Ascending aorta (tissue), 2 donors: ENCODE measurements around the gene SLC23A2. TPM values are rescaled to one million over a fixed set of nuclear protein-coding genes. Genes with fewer than 3 reads are reported as not detected.
"Not testable (repeated sequence)": the region's sequence is repeated elsewhere in the genome, so short reads cannot be mapped to it uniquely, and the experiment has no call there.

ENCODE experiments used
- DNase-seq, 2 donors: peaks; one replicate each; pipeline ENCODE4 v3.0.0-alpha.2; 2019; ENCODE audit warnings: low spot score in 2 of 2
- H3K27ac ChIP-seq, 2 donors: fragments of 200-600 bp; sonication (generic); one replicate each; pipeline ENCODE4 v1.5.1; 2016 to 2017; ENCODE audit warnings: mild to moderate bottlenecking in 1 of 2
- H3K27me3 ChIP-seq: fragments of 200-600 bp; sonication (generic); one replicate; pipeline ENCODE4 v1.5.1; 2017
- H3K36me3 ChIP-seq, 2 donors: fragments of 200-600 bp; sonication (generic); one replicate each; pipeline ENCODE4 v1.5.1; 2016
- H3K4me1 ChIP-seq, 2 donors: fragments of 200-600 bp; sonication (generic); one replicate each; pipeline ENCODE4 v1.5.1; 2016 to 2017; ENCODE audit warnings: mild to moderate bottlenecking in 1 of 2
- H3K4me3 ChIP-seq, 2 donors: fragments of 200-600 bp; sonication (generic); one replicate each; pipeline ENCODE4 v1.5.1; 2016 to 2017; ENCODE audit warnings: mild to moderate bottlenecking in 1 of 2
- H3K9me3 ChIP-seq, 2 donors: fragments of 200-600 bp; sonication (generic); one replicate each; pipeline ENCODE4 v1.5.1; 2016
- intact Hi-C: fragments of 100-400 bp; cut with DNase I; formaldehyde crosslinking; loops from one replicate; pipeline ENCODE4 v1.15.1; 2023
- total RNA-seq: library from RNA; depleted of rRNA; stranded (reverse); fragments of >200 nt; gene quantifications from one replicate; pipeline ENCODE4 v1.1.0, GENCODE V29; 2016
- TF ChIP-seq, protein P1 (sequence below), 3 experiments: fragments of 200-600 bp in 2 of 3; fragments of 450-650 bp in 1 of 3; sonication (generic) in 2 of 3; IDR thresholded peaks; one replicate each; pipeline ENCODE4 v1.5.1; 2016 to 2019; ENCODE audit warnings: antibody characterized with exemption in 3 of 3, mild to moderate bottlenecking in 1 of 3, moderate library complexity in 1 of 3

The SLC23A2 gene
- total RNA-seq, 1 donor from 2014 or later, result 32.8 TPM

DNA sequence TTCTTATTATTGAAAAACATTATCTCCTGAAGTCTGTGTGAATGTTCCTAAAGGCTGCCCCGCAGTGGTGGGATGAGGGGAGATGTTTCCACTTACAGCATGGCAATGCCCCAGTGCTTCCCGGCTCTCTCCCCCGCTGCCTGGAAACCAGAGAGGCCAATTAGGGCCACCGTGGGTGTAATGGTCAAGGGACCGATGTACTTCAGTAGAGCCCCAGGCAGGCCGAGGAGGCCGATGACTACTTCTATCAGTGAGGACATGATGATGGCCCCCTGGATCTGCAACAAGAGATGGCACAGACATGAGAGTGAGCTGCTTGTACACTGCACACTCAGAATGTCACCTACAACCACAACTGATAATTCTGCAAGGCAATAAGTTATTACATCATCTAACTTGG, 117.8 kb downstream of the SLC23A2 start:
- H3K36me3 ChIP-seq, result peaks cover 10 to 42% of the 10 kb centered on the region in 2 donors
- TF ChIP-seq, protein P1, sequence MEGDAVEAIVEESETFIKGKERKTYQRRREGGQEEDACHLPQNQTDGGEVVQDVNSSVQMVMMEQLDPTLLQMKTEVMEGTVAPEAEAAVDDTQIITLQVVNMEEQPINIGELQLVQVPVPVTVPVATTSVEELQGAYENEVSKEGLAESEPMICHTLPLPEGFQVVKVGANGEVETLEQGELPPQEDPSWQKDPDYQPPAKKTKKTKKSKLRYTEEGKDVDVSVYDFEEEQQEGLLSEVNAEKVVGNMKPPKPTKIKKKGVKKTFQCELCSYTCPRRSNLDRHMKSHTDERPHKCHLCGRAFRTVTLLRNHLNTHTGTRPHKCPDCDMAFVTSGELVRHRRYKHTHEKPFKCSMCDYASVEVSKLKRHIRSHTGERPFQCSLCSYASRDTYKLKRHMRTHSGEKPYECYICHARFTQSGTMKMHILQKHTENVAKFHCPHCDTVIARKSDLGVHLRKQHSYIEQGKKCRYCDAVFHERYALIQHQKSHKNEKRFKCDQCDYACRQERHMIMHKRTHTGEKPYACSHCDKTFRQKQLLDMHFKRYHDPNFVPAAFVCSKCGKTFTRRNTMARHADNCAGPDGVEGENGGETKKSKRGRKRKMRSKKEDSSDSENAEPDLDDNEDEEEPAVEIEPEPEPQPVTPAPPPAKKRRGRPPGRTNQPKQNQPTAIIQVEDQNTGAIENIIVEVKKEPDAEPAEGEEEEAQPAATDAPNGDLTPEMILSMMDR (IDR thresholded peaks at IDR 0.05), result no peak
- H3K4me3 ChIP-seq, result no peak overlapping the region
- no peaks in the 10 kb centered on the region for H3K27me3 ChIP-seq
- intact Hi-C loops, result no loop called here
- no peaks in the 10 kb centered on the region for H3K4me1 ChIP-seq
- H3K27ac ChIP-seq, result no peak overlapping the region
- H3K9me3 ChIP-seq, result no peaks in the 10 kb centered on the region
- no peak for DNase-seq

DNA sequence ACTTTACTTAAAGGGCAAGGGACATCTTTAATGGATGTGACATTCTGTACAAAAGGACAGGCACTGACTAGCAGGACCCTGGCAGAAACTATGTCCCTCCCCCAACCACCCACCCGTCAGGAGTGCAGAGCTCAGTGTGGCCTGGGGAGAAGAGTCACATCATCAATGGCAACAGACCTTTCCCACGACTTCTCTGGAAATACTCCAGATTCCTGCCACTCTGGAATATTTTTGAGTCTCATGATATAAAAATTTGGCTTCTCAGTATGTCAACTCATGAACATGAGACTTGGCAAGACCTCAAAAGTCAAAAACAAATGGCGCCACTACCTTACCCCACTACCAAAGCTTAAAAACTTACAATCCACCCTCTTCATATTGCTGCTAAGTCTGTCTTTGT, 118.3 kb downstream of the SLC23A2 start:
- Histone ChIP-seq H3K9me3 (no peaks in the 10 kb centered on the region), H3K4me1 (no peaks in the 10 kb centered on the region), H3K27me3 (no peaks in the 10 kb centered on the region), H3K27ac (no peak overlapping the region), H3K4me3 (no peak overlapping the region), H3K36me3 (peaks cover 10 to 40% of the 10 kb centered on the region in 2 donors)
- TF ChIP-seq, protein P1 (IDR thresholded peaks at IDR 0.05), result no peak
- intact Hi-C loops, result no loop called here
- no peak for DNase-seq

DNA sequence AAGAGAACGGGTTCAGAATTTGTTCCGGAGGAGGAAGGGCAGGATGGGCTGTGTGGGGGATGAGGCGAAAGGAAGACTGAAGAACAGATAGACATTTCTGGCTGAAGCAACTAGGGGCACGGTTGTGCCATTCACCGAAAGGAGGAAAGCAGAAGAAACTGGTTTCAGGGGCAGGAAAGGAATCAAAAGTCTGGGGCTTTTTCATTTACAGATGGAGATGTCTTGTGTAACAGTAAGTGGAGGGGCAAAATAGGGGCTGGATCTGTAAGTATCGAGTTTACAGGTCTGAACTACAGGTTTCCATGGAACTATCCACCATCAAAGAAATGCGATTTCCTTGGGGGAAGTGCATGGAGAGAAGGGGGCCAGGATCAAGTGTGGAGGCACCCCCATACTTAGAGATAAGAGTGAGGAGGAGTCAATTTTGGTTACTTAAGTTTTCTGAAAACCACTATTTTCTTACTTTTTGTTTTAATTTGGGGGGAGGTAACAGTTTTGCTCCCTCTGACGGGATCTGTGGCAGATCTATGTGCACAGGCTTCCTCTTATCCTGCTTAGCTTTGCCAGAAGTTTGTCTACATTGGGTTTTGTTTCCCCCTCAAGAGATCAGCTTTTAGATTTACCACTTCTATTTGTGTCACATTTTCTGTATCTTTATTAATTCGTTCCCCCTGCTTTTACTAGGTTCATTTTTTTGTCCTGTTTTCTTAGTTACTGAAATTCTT, 120.1 kb downstream of the SLC23A2 start:
- intact Hi-C loops, result no loop called here

DNA sequence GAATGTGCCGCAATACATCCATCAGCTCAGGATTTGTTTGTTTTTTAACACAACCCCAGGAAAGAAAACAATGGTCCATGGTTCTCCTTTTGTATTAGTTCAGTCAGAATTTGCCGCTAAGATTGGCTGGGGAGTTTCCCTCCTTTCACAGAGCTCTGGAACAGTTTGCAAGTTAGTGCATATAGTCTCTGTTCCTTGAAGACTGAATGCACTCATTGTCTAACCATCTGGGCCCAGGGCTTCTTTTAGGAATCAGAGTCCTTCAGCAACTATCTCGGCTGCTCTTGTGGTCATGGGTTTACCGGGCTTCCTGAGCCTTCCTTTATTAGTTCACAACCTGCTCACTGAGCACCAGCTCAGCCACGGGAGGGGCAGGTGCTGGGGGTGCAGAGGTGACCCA, 121.3 kb downstream of the SLC23A2 start:
- DNase-seq, result no peak
- no peak overlapping the region for H3K4me3 ChIP-seq
- TF ChIP-seq, protein P1 (IDR thresholded peaks at IDR 0.05), result no peak
- H3K4me1 ChIP-seq, result no peaks in the 10 kb centered on the region
- H3K9me3 ChIP-seq, result no peaks in the 10 kb centered on the region
- intact Hi-C loops, result no loop called here
- peaks cover 10 to 40% of the 10 kb centered on the region in 2 donors for H3K36me3 ChIP-seq
- H3K27me3 ChIP-seq, result no peaks in the 10 kb centered on the region
- no peak overlapping the region for H3K27ac ChIP-seq

More for the DNA sequence above, 120.1 kb downstream of the SLC23A2 start:
- no peak overlapping the region for H3K4me3 ChIP-seq
- peaks cover 6 to 40% of the 10 kb centered on the region in 2 donors for H3K36me3 ChIP-seq
- TF ChIP-seq, protein P1 (IDR thresholded peaks at IDR 0.05), result no peak
- DNase-seq, result no peak
- H3K4me1 ChIP-seq, result no peaks in the 10 kb centered on the region
- H3K9me3 ChIP-seq, result no peaks in the 10 kb centered on the region
- H3K27me3 ChIP-seq, result no peaks in the 10 kb centered on the region
- no peak overlapping the region for H3K27ac ChIP-seq

DNA sequence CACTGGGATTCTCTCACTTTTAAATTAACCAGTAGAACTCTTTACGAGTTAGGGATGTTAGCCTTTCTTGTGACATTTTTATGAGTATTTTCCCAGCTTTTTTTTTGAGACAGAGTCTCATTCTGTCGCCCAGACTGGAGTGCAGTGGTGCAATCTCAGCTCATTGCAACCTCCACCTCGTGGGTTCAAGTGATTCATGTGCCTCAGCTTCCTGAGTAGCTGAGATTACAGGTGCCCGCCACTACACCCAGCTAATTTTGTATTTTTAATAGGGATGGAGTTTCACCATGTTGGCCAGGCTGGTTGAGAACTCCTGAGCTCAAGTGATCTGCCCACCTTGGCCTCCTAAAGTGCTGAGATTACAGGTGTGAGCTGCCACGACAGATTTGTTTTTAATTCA, 123.2 kb downstream of the SLC23A2 start:
- H3K4me1 ChIP-seq, H3K4me3 ChIP-seq, H3K9me3 ChIP-seq, DNase-seq, H3K27ac ChIP-seq, H3K27me3 ChIP-seq, intact Hi-C loops: not testable (repeated sequence)
- peaks cover 23 to 53% of the 10 kb centered on the region in 2 donors for H3K36me3 ChIP-seq

DNA sequence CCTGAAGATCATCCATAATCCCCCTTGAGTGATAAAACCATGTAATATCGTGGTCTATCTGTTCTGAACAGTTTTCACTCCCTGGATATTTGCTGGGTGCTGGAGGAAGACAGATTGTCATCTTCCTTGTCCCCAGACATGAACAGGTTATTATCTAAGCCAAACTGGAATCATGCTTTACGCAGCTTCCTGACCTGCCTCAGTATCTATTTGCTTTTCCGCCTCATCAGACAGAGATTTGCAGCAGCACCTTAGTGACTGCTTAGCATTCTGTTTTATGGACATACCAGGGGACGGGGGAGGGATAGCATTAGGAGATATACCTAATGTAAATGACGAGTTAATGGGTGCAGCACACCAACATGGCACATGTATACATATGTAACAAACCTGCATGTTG, 124.6 kb downstream of the SLC23A2 start:
- Histone ChIP-seq H3K36me3 (peaks cover 31 to 53% of the 10 kb centered on the region in 2 donors), H3K27me3 (no peaks in the 10 kb centered on the region), H3K4me3 (no peak overlapping the region), H3K9me3 (no peaks in the 10 kb centered on the region), H3K27ac (no peak overlapping the region), H3K4me1 (no peaks in the 10 kb centered on the region)
- TF ChIP-seq, protein P1 (IDR thresholded peaks at IDR 0.05), result no peak
- intact Hi-C loops, result no loop called here
- DNase-seq, result no peak
